OCI-LY1 (cell line): ENCODE data around the gene SNRNP40.

ENCODE experiments used
- H2AFZ ChIP-seq: fragments of 200-600 bp; sonication (generic), shearing (Covaris generic); 2 replicates; pipeline ENCODE4 v1.6.0; 2014; ENCODE audit warnings: antibody characterized with exemption, mild to moderate bottlenecking, low read length
- H3F3A ChIP-seq: fragments of 200-600 bp; sonication (generic), shearing (Covaris generic); 2 replicates; pipeline ENCODE4 v1.6.0; 2014; ENCODE audit warnings: mild to moderate bottlenecking, antibody characterized with exemption, low read length, moderate library complexity; ENCODE audit not compliant: insufficient read depth
- H3K27ac ChIP-seq: fragments of 200-600 bp; sonication (generic); 2 replicates; pipeline ENCODE4 v1.5.1; 2014; ENCODE audit warnings: low read length, mixed run types, mild to moderate bottlenecking, low read depth; ENCODE audit not compliant: poor library complexity, severe bottlenecking
- H3K27me3 ChIP-seq: fragments of 200-600 bp; sonication (generic); 2 replicates; pipeline ENCODE4 v1.6.0; 2014; ENCODE audit warnings: antibody characterized with exemption, mild to moderate bottlenecking, low read length, moderate library complexity; ENCODE audit not compliant: insufficient read depth
- H3K36me3 ChIP-seq: fragments of 200-600 bp; sonication (generic); 2 replicates; pipeline ENCODE4 v1.6.1; 2014; ENCODE audit warnings: mild to moderate bottlenecking, antibody characterized with exemption, low read length, moderate library complexity, mixed read lengths; ENCODE audit not compliant: insufficient read depth
- H3K4me1 ChIP-seq: fragments of 200-600 bp; sonication (generic); 2 replicates; pipeline ENCODE4 v1.5.1; 2014; ENCODE audit warnings: mild to moderate bottlenecking, low read length, moderate library complexity; ENCODE audit not compliant: insufficient read depth, severe bottlenecking
- H3K4me2 ChIP-seq: fragments of 200-600 bp; sonication (generic), shearing (Covaris generic); 2 replicates; pipeline ENCODE4 v1.6.1; 2014; ENCODE audit warnings: low read length
- H3K4me3 ChIP-seq: fragments of 200-600 bp; sonication (generic); 2 replicates; pipeline ENCODE4 v1.5.1; 2014; ENCODE audit warnings: low read length, low read depth, mild to moderate bottlenecking, mixed read lengths; ENCODE audit not compliant: poor library complexity, severe bottlenecking
- H3K79me2 ChIP-seq: fragments of 200-600 bp; shearing (Covaris generic); 2 replicates; pipeline ENCODE4 v1.6.1; 2016; ENCODE audit warnings: mixed run types, low read length, mixed read lengths; ENCODE audit not compliant: insufficient read depth
- H3K9ac ChIP-seq: fragments of 200-600 bp; sonication (generic), shearing (Covaris generic); 2 replicates; pipeline ENCODE4 v1.6.1; 2014; ENCODE audit warnings: mild to moderate bottlenecking, low read length, mixed read lengths
- H3K9me2 ChIP-seq: fragments of 200-600 bp; sonication (generic), shearing (Covaris generic); 2 replicates; pipeline ENCODE4 v1.6.1; 2014; ENCODE audit warnings: low read depth, mild to moderate bottlenecking, low read length, mixed read lengths
- H3K9me3 ChIP-seq: fragments of 200-600 bp; shearing (Covaris generic); 2 replicates; pipeline ENCODE4 v1.6.1; 2014; ENCODE audit warnings: low read length, mixed read lengths
- H4K20me1 ChIP-seq: fragments of 200-600 bp; sonication (generic), shearing (Covaris generic); 2 replicates; pipeline ENCODE4 v1.6.0; 2016; ENCODE audit warnings: mild to moderate bottlenecking, low read length; ENCODE audit not compliant: insufficient read depth
- CTCF ChIP-seq: fragments of 200-600 bp; sonication (generic), shearing (Covaris generic); IDR thresholded peaks from 2 replicates; pipeline ENCODE4 v1.5.1; 2017; ENCODE audit warnings: mild to moderate bottlenecking, antibody characterized with exemption, low read length, moderate library complexity, mixed read lengths
- EZH2 ChIP-seq: fragments of 200-600 bp; sonication (generic), shearing (Covaris generic); IDR thresholded peaks from 2 replicates; pipeline ENCODE4 v1.8.0; 2017; ENCODE audit warnings: borderline replicate concordance, mixed run types, mild to moderate bottlenecking, antibody characterized with exemption, low read length, moderate library complexity, mixed read lengths

SNRNP40 gene

GRCh38 chr1:31219489-31219888 is 77.1 kb downstream of the SNRNP40 start:
- Histone ChIP-seq H3K4me3 (no peak overlapping the region), H3K4me2 (no peak overlapping the region), H3K9me3 (no peaks in the 10 kb centered on the region), H2AFZ (no peak overlapping the region), H3K79me2 (no peaks in the 10 kb centered on the region), H3K9me2 (no peaks in the 10 kb centered on the region), H3K27me3 (no peaks in the 10 kb centered on the region), H3K9ac (no peak overlapping the region), H4K20me1 (no peaks in the 10 kb centered on the region), H3K36me3 (no peaks in the 10 kb centered on the region), H3K4me1 (no peaks in the 10 kb centered on the region), H3F3A (no peaks in the 10 kb centered on the region), H3K27ac (no peak overlapping the region)
- TF ChIP-seq EZH2, result no peak
- no peak for TF ChIP-seq CTCF

GRCh38 chr1:31218705-31219104 is 77.9 kb downstream of the SNRNP40 start:
- H3K4me2 ChIP-seq, result no peak overlapping the region
- H4K20me1 ChIP-seq, result no peaks in the 10 kb centered on the region
- no peak overlapping the region for H2AFZ ChIP-seq
- H3K9ac ChIP-seq, result no peak overlapping the region
- no peaks in the 10 kb centered on the region for H3K4me1 ChIP-seq
- no peaks in the 10 kb centered on the region for H3F3A ChIP-seq
- no peaks in the 10 kb centered on the region for H3K36me3 ChIP-seq
- H3K79me2 ChIP-seq, result no peaks in the 10 kb centered on the region
- no peaks in the 10 kb centered on the region for H3K27me3 ChIP-seq
- TF ChIP-seq EZH2 (no peak), CTCF (no peak)
- H3K4me3 ChIP-seq, result no peak overlapping the region
- H3K27ac ChIP-seq, result no peak overlapping the region
- no peaks in the 10 kb centered on the region for H3K9me2 ChIP-seq
- no peaks in the 10 kb centered on the region for H3K9me3 ChIP-seq

- H3K9me2 ChIP-seq, result no peaks in the 10 kb centered on the region
- H3K4me3 ChIP-seq, result no peak overlapping the region
- no peaks in the 10 kb centered on the region for H3K79me2 ChIP-seq
- no peaks in the 10 kb centered on the region; the same call in 1 of the 2 replicates for H3K36me3 ChIP-seq
- no peak overlapping the region for H3K9ac ChIP-seq
- H2AFZ ChIP-seq, result no peak overlapping the region
- H3K9me3 ChIP-seq, result peaks cover 6% of the 10 kb centered on the region; the same call in 1 of the 2 replicates
- no peak overlapping the region for H3K27ac ChIP-seq
- H3F3A ChIP-seq, result no peaks in the 10 kb centered on the region
- no peak overlapping the region for H3K4me2 ChIP-seq
- TF ChIP-seq EZH2 (no peak), CTCF (no peak)
- H3K27me3 ChIP-seq, result no peaks in the 10 kb centered on the region; the same call in 1 of the 2 replicates
- H4K20me1 ChIP-seq, result no peaks in the 10 kb centered on the region
- no peaks in the 10 kb centered on the region for H3K4me1 ChIP-seq
Measured at GRCh38 chr1:31216016-31216415, 80.6 kb downstream of the SNRNP40 start.
